Liver (tissue), 9 donors: Measurements from ENCODE around the gene SLC25A40. TPM values are rescaled to one million over a fixed set of nuclear protein-coding genes. Genes with fewer than 3 reads are reported as not detected.

Experiments used
- DNase-seq: peaks from one replicate; pipeline ENCODE4 v3.0.0-alpha.2; 2017; ENCODE audit warnings: low spot score
- H3K27ac ChIP-seq, 2 donors: one replicate each; pipeline ENCODE4 v1.7.0; 2013; ENCODE audit warnings: inconsistent platforms in 2 of 2, low read length in 2 of 2, control low read depth in 1 of 2, low read depth in 1 of 2, mild to moderate bottlenecking in 1 of 2
- H3K27me3 ChIP-seq, 4 donors: one replicate each; pipeline versions ENCODE4 v1.6.1 to v1.7.0; 2013; ENCODE audit warnings: low read length in 3 of 4, inconsistent platforms in 1 of 4, mild to moderate bottlenecking in 1 of 4, moderate library complexity in 1 of 4; ENCODE audit not compliant: control insufficient read depth in 4 of 4, insufficient read depth in 4 of 4
- H3K36me3 ChIP-seq, 4 donors: one replicate each; pipeline versions ENCODE4 v1.6.1 to v1.7.0; 2013; ENCODE audit warnings: low read length in 3 of 4, mild to moderate bottlenecking in 3 of 4, low read depth in 1 of 4, moderate library complexity in 1 of 4; ENCODE audit not compliant: control insufficient read depth in 4 of 4, insufficient read depth in 3 of 4
- H3K4me1 ChIP-seq, 4 donors: one replicate each; pipeline versions ENCODE4 v1.6.1 to v1.7.0; 2013; ENCODE audit warnings: low read length in 3 of 4, mild to moderate bottlenecking in 3 of 4, moderate library complexity in 1 of 4; ENCODE audit not compliant: control insufficient read depth in 4 of 4, insufficient read depth in 4 of 4
- H3K4me3 ChIP-seq, 3 donors: one replicate each; pipeline versions ENCODE4 v1.6.1 to v1.7.0; 2013; ENCODE audit warnings: low read length in 3 of 3, control low read depth in 1 of 3, low read depth in 1 of 3, mild to moderate bottlenecking in 1 of 3
- H3K9ac ChIP-seq, 2 donors: one replicate each; pipeline ENCODE4 v1.7.0; 2013; ENCODE audit warnings: low read length in 2 of 2, mild to moderate bottlenecking in 2 of 2, moderate library complexity in 2 of 2, control low read depth in 1 of 2, low read depth in 1 of 2
- H3K9me3 ChIP-seq, 4 donors: one replicate each; pipeline versions ENCODE4 v1.6.1 to v1.7.0; 2013; ENCODE audit warnings: low read length in 3 of 4; ENCODE audit not compliant: control insufficient read depth in 4 of 4
- EGR1 ChIP-seq, 2 donors: IDR thresholded peaks; 2 replicates each; pipeline ENCODE4 v1.6.1; 2016 to 2018; ENCODE audit warnings: antibody characterized with exemption in 2 of 2, low read depth in 2 of 2
- FOXA1 ChIP-seq: IDR thresholded peaks from 2 replicates; pipeline ENCODE4 v1.6.1; 2016; ENCODE audit warnings: antibody characterized with exemption
- FOXA2 ChIP-seq: IDR thresholded peaks from 2 replicates; pipeline ENCODE4 v1.6.1; 2016; ENCODE audit warnings: antibody characterized with exemption
- GABPA ChIP-seq, 2 donors: IDR thresholded peaks in 1 of 2; conservative IDR thresholded peaks in 1 of 2; 2 replicates each; pipeline ENCODE4 v1.6.1; 2016; ENCODE audit warnings: antibody characterized with exemption in 2 of 2, mild to moderate bottlenecking in 1 of 2, moderate library complexity in 1 of 2
- HNF4A ChIP-seq, 2 donors: conservative IDR thresholded peaks; 2 replicates each; pipeline ENCODE4 v1.6.1; 2016; ENCODE audit warnings: antibody characterized with exemption in 2 of 2, mild to moderate bottlenecking in 2 of 2
- HNF4G ChIP-seq: IDR thresholded peaks from 2 replicates; pipeline ENCODE4 v1.6.1; 2016; ENCODE audit warnings: antibody characterized with exemption
- JUND ChIP-seq, 2 donors: IDR thresholded peaks; 2 replicates each; pipeline ENCODE4 v1.6.1; 2016; ENCODE audit warnings: antibody characterized with exemption in 2 of 2
- NR2F2 ChIP-seq: IDR thresholded peaks from 2 replicates; pipeline ENCODE4 v1.6.1; 2016; ENCODE audit warnings: antibody characterized with exemption
- RAD21 ChIP-seq, 2 donors: IDR thresholded peaks; 2 replicates each; pipeline ENCODE4 v1.6.1; 2016; ENCODE audit warnings: antibody characterized with exemption in 2 of 2, mild to moderate bottlenecking in 2 of 2
- RXRA ChIP-seq, 2 donors: IDR thresholded peaks; 2 replicates each; pipeline ENCODE4 v1.6.1; 2017 to 2018; ENCODE audit warnings: antibody characterized with exemption in 2 of 2, mild to moderate bottlenecking in 1 of 2
- SP1 ChIP-seq: IDR thresholded peaks from 2 replicates; pipeline ENCODE4 v1.6.1; 2018; ENCODE audit warnings: antibody characterized with exemption, mild to moderate bottlenecking
- TAF1 ChIP-seq: conservative IDR thresholded peaks from 2 replicates; pipeline ENCODE4 v1.6.1; 2016; ENCODE audit warnings: antibody characterized with exemption, mild to moderate bottlenecking
- YY1 ChIP-seq: IDR thresholded peaks from 2 replicates; pipeline ENCODE4 v1.6.1; 2016; ENCODE audit warnings: antibody characterized with exemption, mild to moderate bottlenecking
- WGBS: extraction: QIAGEN DNeasy Blood & Tissue Kit; methylation state at CpG from one replicate; pipeline ENCODE4 v1.1.7; 2013; 5-methylcytosine and 5-hydroxymethylcytosine counted together
- polyA plus RNA-seq, 2 donors: library from polyadenylated mRNA; stranded (reverse) in 1 of 2; unstranded in 1 of 2; fragments of 200-250 nt in 1 of 2; fragments of >200 nt in 1 of 2; fragmentation: Nextera tagmentation in 1 of 2; extraction: Ambion mirVana in 1 of 2; gene quantifications; one replicate each; pipeline versions ENCODE4 v1.2.1 to v1.2.3, GENCODE V29; 2013 to 2015
- total RNA-seq, 2 donors: library from RNA; depleted of rRNA; stranded (reverse); fragments of >200 nt; gene quantifications; one replicate each; pipeline ENCODE4 v1.2.3, GENCODE V29; 2014
- TF ChIP-seq, protein P1 (sequence below): IDR thresholded peaks from 2 replicates; pipeline ENCODE4 v1.6.1; 2016; ENCODE audit warnings: antibody characterized with exemption
- TF ChIP-seq, protein P2 (sequence below): IDR thresholded peaks from 2 replicates; pipeline ENCODE4 v1.6.1; 2016; ENCODE audit warnings: antibody characterized with exemption
- TF ChIP-seq, protein P3 (sequence below): IDR thresholded peaks from 2 replicates; pipeline ENCODE4 v1.6.1; 2016; ENCODE audit warnings: antibody characterized with exemption
- TF ChIP-seq, protein P4 (sequence below): fragments of 150-350 bp; IDR thresholded peaks from 2 replicates; pipeline ENCODE4 v1.5.1; 2017; ENCODE audit warnings: improper control_type of control experiment, low read depth, low read length; ENCODE audit not compliant: missing input control
- donor health status: healthy.
- donor health status: healthy.
- donor health status: healthy.
- donor health status: healthy.
- donor health status: healthy.

SLC25A40 gene
- total and polyA plus RNA-seq, 4 donors, result 3.5 to 14.4 (median 4.4) TPM

DNA sequence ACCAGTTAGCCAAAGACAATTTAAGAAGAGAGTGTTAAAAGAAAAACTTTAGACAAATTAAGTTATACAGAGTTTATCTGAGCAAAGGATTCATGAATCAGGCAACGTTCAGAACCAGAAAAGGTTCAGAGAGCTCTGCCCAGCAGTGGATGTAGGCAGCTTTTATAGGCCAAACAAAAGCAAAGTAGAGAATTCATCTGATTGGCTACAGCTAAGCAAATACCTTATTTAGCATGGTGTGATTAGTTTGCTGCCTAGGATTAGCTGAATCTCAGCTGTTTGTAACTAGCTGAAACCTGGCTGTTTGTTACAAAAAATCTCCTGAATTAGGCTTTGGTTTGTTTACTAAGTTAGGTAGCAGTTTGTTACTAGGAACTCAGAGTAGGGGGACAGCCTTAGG lies 66.0 kb downstream of the SLC25A40 start:
- Histone ChIP-seq H3K4me3 (no peak overlapping the region), H3K4me1 (no peaks in the 10 kb centered on the region), H3K27ac (no peak overlapping the region), H3K36me3 (no peaks in the 10 kb centered on the region), H3K9me3 (no peaks in the 10 kb centered on the region), H3K9ac (no peak overlapping the region), H3K27me3 (no peaks in the 10 kb centered on the region)
- TF ChIP-seq, protein P1, sequence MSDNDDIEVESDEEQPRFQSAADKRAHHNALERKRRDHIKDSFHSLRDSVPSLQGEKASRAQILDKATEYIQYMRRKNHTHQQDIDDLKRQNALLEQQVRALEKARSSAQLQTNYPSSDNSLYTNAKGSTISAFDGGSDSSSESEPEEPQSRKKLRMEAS, result no peak
- no peak for TF ChIP-seq RXRA (IDR thresholded peaks at IDR 0.05)
- no peak for TF ChIP-seq FOXA2
- no peak for TF ChIP-seq RAD21 (IDR thresholded peaks at IDR 0.05)
- TF ChIP-seq HNF4A (conservative IDR thresholded peaks at IDR 0.05), result no peak
- no peak for TF ChIP-seq YY1
- no peak for TF ChIP-seq NR2F2
- no peak for TF ChIP-seq TAF1
- TF ChIP-seq, protein P2, sequence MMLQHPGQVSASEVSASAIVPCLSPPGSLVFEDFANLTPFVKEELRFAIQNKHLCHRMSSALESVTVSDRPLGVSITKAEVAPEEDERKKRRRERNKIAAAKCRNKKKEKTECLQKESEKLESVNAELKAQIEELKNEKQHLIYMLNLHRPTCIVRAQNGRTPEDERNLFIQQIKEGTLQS, result no peak
- TF ChIP-seq, protein P3, sequence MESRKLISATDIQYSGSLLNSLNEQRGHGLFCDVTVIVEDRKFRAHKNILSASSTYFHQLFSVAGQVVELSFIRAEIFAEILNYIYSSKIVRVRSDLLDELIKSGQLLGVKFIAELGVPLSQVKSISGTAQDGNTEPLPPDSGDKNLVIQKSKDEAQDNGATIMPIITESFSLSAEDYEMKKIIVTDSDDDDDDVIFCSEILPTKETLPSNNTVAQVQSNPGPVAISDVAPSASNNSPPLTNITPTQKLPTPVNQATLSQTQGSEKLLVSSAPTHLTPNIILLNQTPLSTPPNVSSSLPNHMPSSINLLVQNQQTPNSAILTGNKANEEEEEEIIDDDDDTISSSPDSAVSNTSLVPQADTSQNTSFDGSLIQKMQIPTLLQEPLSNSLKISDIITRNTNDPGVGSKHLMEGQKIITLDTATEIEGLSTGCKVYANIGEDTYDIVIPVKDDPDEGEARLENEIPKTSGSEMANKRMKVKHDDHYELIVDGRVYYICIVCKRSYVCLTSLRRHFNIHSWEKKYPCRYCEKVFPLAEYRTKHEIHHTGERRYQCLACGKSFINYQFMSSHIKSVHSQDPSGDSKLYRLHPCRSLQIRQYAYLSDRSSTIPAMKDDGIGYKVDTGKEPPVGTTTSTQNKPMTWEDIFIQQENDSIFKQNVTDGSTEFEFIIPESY, result no peak
- no peak for TF ChIP-seq HNF4G
- no peak for TF ChIP-seq GABPA (IDR thresholded peaks at IDR 0.05 in 1 of 2, conservative IDR thresholded peaks at IDR 0.05 in 1 of 2)
- no peak for TF ChIP-seq JUND (IDR thresholded peaks at IDR 0.05)
- TF ChIP-seq FOXA1, result no peak
- TF ChIP-seq, protein P4, sequence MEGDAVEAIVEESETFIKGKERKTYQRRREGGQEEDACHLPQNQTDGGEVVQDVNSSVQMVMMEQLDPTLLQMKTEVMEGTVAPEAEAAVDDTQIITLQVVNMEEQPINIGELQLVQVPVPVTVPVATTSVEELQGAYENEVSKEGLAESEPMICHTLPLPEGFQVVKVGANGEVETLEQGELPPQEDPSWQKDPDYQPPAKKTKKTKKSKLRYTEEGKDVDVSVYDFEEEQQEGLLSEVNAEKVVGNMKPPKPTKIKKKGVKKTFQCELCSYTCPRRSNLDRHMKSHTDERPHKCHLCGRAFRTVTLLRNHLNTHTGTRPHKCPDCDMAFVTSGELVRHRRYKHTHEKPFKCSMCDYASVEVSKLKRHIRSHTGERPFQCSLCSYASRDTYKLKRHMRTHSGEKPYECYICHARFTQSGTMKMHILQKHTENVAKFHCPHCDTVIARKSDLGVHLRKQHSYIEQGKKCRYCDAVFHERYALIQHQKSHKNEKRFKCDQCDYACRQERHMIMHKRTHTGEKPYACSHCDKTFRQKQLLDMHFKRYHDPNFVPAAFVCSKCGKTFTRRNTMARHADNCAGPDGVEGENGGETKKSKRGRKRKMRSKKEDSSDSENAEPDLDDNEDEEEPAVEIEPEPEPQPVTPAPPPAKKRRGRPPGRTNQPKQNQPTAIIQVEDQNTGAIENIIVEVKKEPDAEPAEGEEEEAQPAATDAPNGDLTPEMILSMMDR, result no peak
- no peak for TF ChIP-seq SP1
- no peak for TF ChIP-seq EGR1 (IDR thresholded peaks at IDR 0.05; ENCODE audit: low read depth in 2 of 2)
- DNase-seq, result no peak
- WGBS, result 70% methylated on average over 1 of the region's 1 CpG

DNA sequence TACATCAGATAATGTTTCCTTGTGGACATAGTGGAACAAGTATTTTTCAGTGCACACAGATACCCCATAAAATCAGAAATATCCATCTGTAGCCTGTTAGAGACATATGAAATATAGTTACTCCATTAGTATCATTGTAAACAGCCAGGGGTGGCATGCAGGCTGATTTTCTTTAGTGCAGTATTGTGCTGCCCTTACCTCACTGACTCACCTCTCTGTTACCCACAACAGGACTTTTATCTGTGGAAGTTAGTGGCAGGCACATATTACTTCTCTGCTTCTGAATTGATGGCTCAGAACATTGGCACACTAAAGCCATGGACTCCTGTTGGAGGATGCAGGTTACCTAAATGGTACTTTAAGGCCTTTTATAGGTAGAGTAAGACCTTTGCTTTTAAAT lies 70.0 kb downstream of the SLC25A40 start:
- TF ChIP-seq HNF4A (conservative IDR thresholded peaks at IDR 0.05) (no peak), YY1 (no peak), FOXA2 (no peak), SP1 (no peak)
- TF ChIP-seq, protein P2, result no peak
- Histone ChIP-seq H3K4me1 (no peaks in the 10 kb centered on the region), H3K27me3 (no peaks in the 10 kb centered on the region), H3K9ac (no peak overlapping the region), H3K9me3 (no peaks in the 10 kb centered on the region), H3K27ac (no peak overlapping the region), H3K4me3 (no peak overlapping the region), H3K36me3 (no peaks in the 10 kb centered on the region)
- no peak for DNase-seq
